A549 (cell line): ENCODE results near the gene FANCC. TPM values are rescaled to one million over a fixed set of nuclear protein-coding genes. Genes with fewer than 3 reads are reported as not detected.

Experiments used
- ATAC-seq, 2 experiments: fragments of 200-7000 bp in 1 of 2; fragments of >200 bp in 1 of 2; cut with Nextera tagmentation in 1 of 2; cut with Tn5 transposase in 1 of 2; 3 replicates each; pipeline versions ENCODE4 v1.8.0 to v1.9.1; 2018 to 2020; ENCODE audit warnings: mild to moderate bottlenecking in 1 of 2, moderate library complexity in 1 of 2
- CTCF ChIA-PET: fragments of 300-600 bp; sonication (Branson Sonifier 250); formaldehyde crosslinking; extraction: SDS; loops from one replicate; lab custom pipeline; 2021; ENCODE audit warnings: antibody characterized with exemption, inconsistent platforms; lab: Yijun Ruan, JAX
- POLR2A ChIA-PET: fragments of 350-600 bp; formaldehyde crosslinking; extraction: SDS; loops from one replicate; lab custom pipeline; 2021; ENCODE audit warnings: antibody characterized with exemption, inconsistent platforms; lab: Yijun Ruan, JAX
- DNase-seq, 2 experiments: peaks; one replicate each; pipeline versions ENCODE4 v3.0.0 to v3.0.0-alpha.2; 2011 to 2016; ENCODE audit warnings: low read depth in 1 of 2, low spot score in 1 of 2
- FAIRE-seq: peaks from 2 replicates; lab custom pipeline; 2011; peaks lifted over from hg19 to GRCh38; lab: Jason Lieb, UNC
- H3K27ac ChIP-seq, 2 experiments: fragments of >200 bp; sonication (Bioruptor Twin); formaldehyde crosslinking; 3 replicates each; pipeline ENCODE4 v1.5.1; 2016 to 2017
- H3K4me1 ChIP-seq: fragments of >200 bp; sonication (Bioruptor Twin); formaldehyde crosslinking; 3 replicates; pipeline ENCODE4 v1.6.1; 2016
- H3K4me2 ChIP-seq: fragments of >200 bp; sonication (Bioruptor Twin); formaldehyde crosslinking; 3 replicates; pipeline ENCODE4 v1.6.1; 2016
- H3K4me3 ChIP-seq: fragments of >200 bp; sonication (Bioruptor Twin); formaldehyde crosslinking; 3 replicates; pipeline ENCODE4 v1.5.1; 2016
- H3K9me3 ChIP-seq: fragments of >200 bp; sonication (Bioruptor Twin); formaldehyde crosslinking; 3 replicates; pipeline ENCODE4 v1.6.1; 2016
- BHLHE40 ChIP-seq: IDR thresholded peaks from 2 replicates; pipeline ENCODE4 v1.6.1; 2012; ENCODE audit warnings: low read depth, low read length, inconsistent platforms
- CBX2 ChIP-seq: fragments of 200-600 bp; sonication (generic); IDR thresholded peaks from 2 replicates; pipeline ENCODE4 v1.6.1; 2016; ENCODE audit warnings: low read depth, mild to moderate bottlenecking, borderline replicate concordance
- ELK1 ChIP-seq: fragments of 150-350 bp; IDR thresholded peaks from 2 replicates; pipeline ENCODE4 v1.6.1; 2014; ENCODE audit warnings: low read depth, mild to moderate bottlenecking, low read length
- ESRRA ChIP-seq: fragments of 150-350 bp; IDR thresholded peaks from 2 replicates; pipeline ENCODE4 v1.6.1; 2014; ENCODE audit warnings: mild to moderate bottlenecking, low read length, borderline replicate concordance
- FOSL2 ChIP-seq, 2 experiments: fragments of 450-650 bp in 1 of 2; fragments of >200 bp in 1 of 2; sonication (Bioruptor Twin) in 1 of 2; formaldehyde crosslinking; IDR thresholded peaks; 2 replicates each; pipeline versions ENCODE4 v1.5.0 to v1.6.1; 2016 to 2020; ENCODE audit warnings: mild to moderate bottlenecking in 1 of 2, moderate library complexity in 1 of 2
- FOXS1 ChIP-seq: fragments of 250-450 bp; sonication (Bioruptor Pico); IDR thresholded peaks from 2 replicates; pipeline ENCODE4 v1.5.0; 2020; ENCODE audit warnings: mild to moderate bottlenecking, moderate library complexity
- HEYL ChIP-seq: fragments of 250-450 bp; sonication (Bioruptor Pico); IDR thresholded peaks from 2 replicates; pipeline ENCODE4 v1.8.0; 2021; ENCODE audit warnings: mild to moderate bottlenecking, moderate library complexity
- HOXA7 ChIP-seq: fragments of 250-450 bp; sonication (Bioruptor Pico); IDR thresholded peaks from 2 replicates; pipeline ENCODE4 v1.5.0; 2020; ENCODE audit warnings: mild to moderate bottlenecking, moderate library complexity
- HOXB5 ChIP-seq: fragments of 250-450 bp; sonication (Bioruptor Pico); IDR thresholded peaks from 2 replicates; pipeline ENCODE4 v1.5.0; 2020; ENCODE audit warnings: mild to moderate bottlenecking, moderate library complexity
- JUN ChIP-seq, 2 experiments: fragments of >200 bp; sonication (Bioruptor Twin); formaldehyde crosslinking; IDR thresholded peaks; 2 replicates in 1 of 2; 3 replicates in 1 of 2; pipeline ENCODE4 v1.6.1; 2016 to 2017
- JUNB ChIP-seq: fragments of >200 bp; sonication (Bioruptor Twin); formaldehyde crosslinking; IDR thresholded peaks from 2 replicates; pipeline ENCODE4 v1.6.1; 2016
- KDM5A ChIP-seq: fragments of 200-600 bp; sonication (generic); IDR thresholded peaks from 2 replicates; pipeline ENCODE4 v1.6.1; 2016; ENCODE audit warnings: antibody characterized with exemption, mild to moderate bottlenecking
- MAZ ChIP-seq: fragments of 150-350 bp; IDR thresholded peaks from 2 replicates; pipeline ENCODE4 v1.6.1; 2014; ENCODE audit warnings: antibody characterized with exemption, low read depth, low read length, borderline replicate concordance
- NFE2L2 ChIP-seq: fragments of 150-350 bp; conservative IDR thresholded peaks from 2 replicates; pipeline ENCODE4 v1.6.1; 2014; ENCODE audit warnings: low read length
- NPAS2 ChIP-seq: fragments of 250-450 bp; sonication (Bioruptor Pico); IDR thresholded peaks from 2 replicates; pipeline ENCODE4 v1.8.0; 2022; ENCODE audit warnings: mild to moderate bottlenecking, moderate library complexity, borderline replicate concordance
- NR3C1 ChIP-seq: fragments of >200 bp; sonication (Bioruptor Twin); formaldehyde crosslinking; IDR thresholded peaks from 3 replicates; pipeline ENCODE4 v1.6.1; 2017
- PHF8 ChIP-seq: fragments of 200-600 bp; sonication (generic); IDR thresholded peaks from 2 replicates; pipeline ENCODE4 v1.6.1; 2016; ENCODE audit warnings: low read depth, mild to moderate bottlenecking, antibody characterized with exemption, moderate library complexity, borderline replicate concordance
- POLR2AphosphoS2 ChIP-seq: conservative IDR thresholded peaks from 2 replicates; pipeline ENCODE4 v1.6.1; 2012; ENCODE audit warnings: low read length, improper control_type of control experiment, inconsistent platforms
- RAD21 ChIP-seq, 2 experiments: fragments of >200 bp in 1 of 2; sonication (Bioruptor Twin) in 1 of 2; formaldehyde crosslinking in 1 of 2; IDR thresholded peaks in 1 of 2; conservative IDR thresholded peaks in 1 of 2; 2 replicates in 1 of 2; 3 replicates in 1 of 2; pipeline ENCODE4 v1.6.1; 2012 to 2018; ENCODE audit warnings: inconsistent platforms in 1 of 2
- RCOR1 ChIP-seq: fragments of 150-350 bp; IDR thresholded peaks from 2 replicates; pipeline ENCODE4 v1.6.1; 2014; ENCODE audit warnings: antibody characterized with exemption, low read length, low read depth
- REST ChIP-seq: fragments of 200-600 bp; sonication (generic); IDR thresholded peaks from 2 replicates; pipeline ENCODE4 v1.6.1; 2016; ENCODE audit warnings: antibody characterized with exemption, mild to moderate bottlenecking, moderate library complexity
- RNF2 ChIP-seq: fragments of 200-600 bp; sonication (generic); IDR thresholded peaks from 2 replicates; pipeline ENCODE4 v1.6.1; 2016; ENCODE audit warnings: low read depth, mild to moderate bottlenecking, antibody characterized with exemption, moderate library complexity, borderline replicate concordance
- SREBF2 ChIP-seq: fragments of 450-650 bp; IDR thresholded peaks from 2 replicates; pipeline ENCODE4 v1.6.1; 2014; ENCODE audit warnings: mild to moderate bottlenecking, moderate library complexity
- ZFP36 ChIP-seq: fragments of 450-650 bp; IDR thresholded peaks from 2 replicates; pipeline ENCODE4 v1.6.1; 2014; ENCODE audit warnings: borderline replicate concordance; ENCODE audit not compliant: partially characterized antibody
- ZSCAN20 ChIP-seq: fragments of 250-450 bp; sonication (Bioruptor Pico); IDR thresholded peaks from 2 replicates; pipeline ENCODE4 v1.8.0; 2022; ENCODE audit warnings: mild to moderate bottlenecking, moderate library complexity
- WGBS: methylation state at CpG from one replicate; pipeline ENCODE4 v1.1.6; 2017; ENCODE audit errors: missing lambda C conversion rate; 5-methylcytosine and 5-hydroxymethylcytosine counted together
- polyA plus RNA-seq, 4 experiments: library from polyadenylated mRNA; depleted of rRNA in 3 of 4; stranded (reverse); fragments of >200 nt; fragmentation: RNase III in 1 of 4; extraction: RNeasy Plus Mini Kit Qiagen cat#74134 plus additional on column Dnase treatment in 1 of 4; gene quantifications; 2 replicates in 3 of 4; 3 replicates in 1 of 4; pipeline ENCODE4 v1.2.3, GENCODE V29; 2011 to 2017

The FANCC gene
- polyA plus RNA-seq, 2 of the 4 experiments (the other 2 are of a cell fraction): 13.5 to 24.9 TPM

DNA sequence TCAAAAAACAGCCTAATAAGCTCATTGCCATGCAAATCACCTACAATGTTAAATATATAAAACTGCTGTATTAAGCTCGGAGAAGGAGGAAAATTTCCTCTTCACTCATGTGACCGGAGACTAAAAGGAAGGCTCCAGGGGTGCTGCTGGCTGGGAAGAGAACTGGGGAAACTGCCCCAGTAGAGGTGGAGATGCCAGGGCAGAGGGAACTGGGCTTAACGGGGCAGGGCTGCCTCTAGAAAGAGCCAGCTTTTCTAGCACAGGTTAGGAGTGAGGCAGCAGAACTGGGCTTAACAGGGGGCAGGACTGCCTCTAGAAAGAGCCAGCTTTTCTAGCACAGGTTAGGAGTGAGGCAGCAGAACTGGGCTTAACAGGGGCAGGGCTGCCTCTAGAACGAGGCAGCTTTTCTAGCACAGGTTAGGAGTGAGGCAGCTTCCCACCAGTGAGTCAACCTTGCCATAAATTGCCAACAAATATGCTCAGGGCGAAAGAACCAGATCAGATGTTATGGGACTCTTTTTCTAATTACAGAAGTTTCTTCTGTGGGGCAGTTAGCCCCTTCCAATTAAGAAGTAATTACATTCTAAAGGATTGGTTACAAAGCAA, 115.3 kb downstream of the FANCC start:
- H3K4me3 ChIP-seq: no peak overlapping the region
- DNase-seq (no peak), FAIRE-seq (no peak), ATAC-seq (no peak)
- WGBS: 83% methylated on average over 5 of the region's 5 CpGs
- ChIA-PET CTCF (interaction anchor here (0.5 to 1.5 kb wide), 4 partner anchors 10 to 86 kb away, joined by 3 to 4 read pairs (median 4); no protein-coding TSS in a partner anchor), POLR2A (no interaction called here)
- H3K4me1 ChIP-seq: peaks cover 14% of the 10 kb centered on the region
- no peaks in the 10 kb centered on the region for H3K9me3 ChIP-seq
- TF ChIP-seq ZFP36: no peak
- no peak for TF ChIP-seq RAD21 (conservative IDR thresholded peaks at IDR 0.05 in 1 of 2, IDR thresholded peaks at IDR 0.05 in 1 of 2)
- TF ChIP-seq MAZ: no peak
- TF ChIP-seq ZSCAN20 (CRISPR knock-in tag): no peak
- no peak for TF ChIP-seq JUNB
- TF ChIP-seq NFE2L2: no peak
- TF ChIP-seq NPAS2 (CRISPR knock-in tag): no peak
- no peak for TF ChIP-seq RCOR1
- no peak for TF ChIP-seq ELK1
- no peak overlapping the region for H3K27ac ChIP-seq
- no peak overlapping the region for H3K4me2 ChIP-seq

DNA sequence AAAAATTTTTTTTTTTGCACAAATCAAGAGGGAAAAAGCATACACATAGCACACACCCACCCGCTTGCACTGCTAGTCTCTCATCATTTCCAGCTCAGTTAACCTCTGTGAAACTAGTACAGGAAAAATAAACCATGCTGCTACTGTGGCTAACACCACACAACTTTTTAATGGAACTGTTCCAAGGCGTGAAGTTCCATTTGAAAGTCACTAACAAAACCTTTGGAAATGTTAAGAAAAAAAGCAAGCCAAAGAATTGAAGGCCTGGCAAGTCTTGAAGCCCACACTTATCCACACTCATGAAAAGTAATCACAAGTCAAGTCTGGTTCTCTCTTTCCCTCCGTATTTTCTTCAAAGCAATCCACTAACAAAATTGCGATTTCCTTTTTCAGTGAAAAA, 116.3 kb downstream of the FANCC start:
- TF ChIP-seq FOXS1 (CRISPR knock-in tag) (no peak), CBX2 (no peak), RAD21 (conservative IDR thresholded peaks at IDR 0.05 in 1 of 2, IDR thresholded peaks at IDR 0.05 in 1 of 2) (no peak), RNF2 (no peak), POLR2AphosphoS2 (no peak), SREBF2 (no peak), HEYL (CRISPR knock-in tag) (no peak)
- TF ChIP-seq, all 56 proteins: peak for 0
- ATAC-seq (no peak), DNase-seq (no peak), FAIRE-seq (no peak)
- ChIA-PET POLR2A (no interaction called here), CTCF (interaction anchor here (0.5 to 1.4 kb wide), 2 partner anchors 21 to 87 kb away, joined by 4 read pairs; no protein-coding TSS in a partner anchor)
- 91% methylated on average over 4 of the region's 4 CpGs for WGBS
- H3K27ac ChIP-seq: no peak overlapping the region
- H3K4me1 ChIP-seq: peaks cover 9% of the 10 kb centered on the region; the same call in 1 of the 3 replicates
- H3K9me3 ChIP-seq: no peaks in the 10 kb centered on the region
- no peak overlapping the region for H3K4me2 ChIP-seq
- no peak overlapping the region for H3K4me3 ChIP-seq

GRCh38 chr9:95197692-95198271, 119.7 kb downstream of the FANCC start:
- no peak for FAIRE-seq
- POLR2A ChIA-PET: no interaction called here
- Histone ChIP-seq H3K9me3 (no peaks in the 10 kb centered on the region), H3K4me2 (no peak overlapping the region), H3K4me1 (peaks cover 9% of the 10 kb centered on the region; the same call in 1 of the 3 replicates), H3K27ac (peak overlapping the region; percentile 17 to 43; a peak in 4 of 6 replicates), H3K4me3 (no peak overlapping the region)
- DNase-seq: peak in 1 of 2 experiments; percentile 14
- TF ChIP-seq KDM5A: no peak
- TF ChIP-seq MAZ: no peak
- 86% methylated on average over 3 of the region's 3 CpGs for WGBS
- no peak for ATAC-seq
- CTCF ChIA-PET: interaction anchor here (0.9 kb wide), 1 partner anchor 17 kb away, joined by 4 read pairs; no protein-coding TSS in a partner anchor

- no peak for FAIRE-seq
- POLR2A ChIA-PET: no interaction called here
- ATAC-seq: no peak
- 89% methylated on average over 5 of the region's 5 CpGs for WGBS
- no peak overlapping the region for H3K4me3 ChIP-seq
- H3K4me2 ChIP-seq: no peak overlapping the region
- H3K4me1 ChIP-seq: peaks cover 9% of the 10 kb centered on the region; the same call in 1 of the 3 replicates
- CTCF ChIA-PET: interaction anchor here (2.0 kb wide), 1 partner anchor 11 kb away, joined by 5 read pairs; no protein-coding TSS in a partner anchor
- no peak for DNase-seq
- H3K9me3 ChIP-seq: no peaks in the 10 kb centered on the region
- H3K27ac ChIP-seq: no peak overlapping the region
- no peak for TF ChIP-seq BHLHE40
- TF ChIP-seq ESRRA: no peak
- TF ChIP-seq POLR2AphosphoS2: no peak
- no peak for TF ChIP-seq HOXA7 (CRISPR knock-in tag)
- TF ChIP-seq JUN (IDR thresholded peaks at IDR 0.05): no peak
- no peak for TF ChIP-seq HEYL (CRISPR knock-in tag)
- no peak for TF ChIP-seq PHF8
- no peak for TF ChIP-seq FOSL2 (IDR thresholded peaks at IDR 0.05)
- TF ChIP-seq FOSL2 (CRISPR knock-in tag; IDR thresholded peaks at IDR 0.05): no peak
- no peak for TF ChIP-seq NR3C1
- no peak for TF ChIP-seq REST
- no peak for TF ChIP-seq HOXB5 (CRISPR knock-in tag)
Measured at GRCh38 chr9:95193480-95193879, 124.0 kb downstream of the FANCC start.
